IPS-NIHi7 (cell line): ENCODE data around the gene PTPRH.
A peak's percentile ranks its signal among the peaks of the same experiment; 100 is the strongest.

Experiments used
- DNase-seq: peaks from one replicate; pipeline ENCODE4 v3.0.0; 2012; ENCODE audit warnings: mixed read lengths; ENCODE audit errors: extremely low spot score

Gene PTPRH

GRCh38 chr19:55208880-55209692 is at the start of gene PTPRH:
Gene PTPRH (minus strand): TSS chr19:55209501. CDS start chr19:55209433, 68 bp downstream.
- DNase-seq = no peak

- no peak for DNase-seq
Observed at GRCh38 chr19:55258476-55258827, 49.2 kb upstream of the PTPRH start.

- DNase-seq = peak; percentile 41
Observed at GRCh38 chr19:55257461-55258420, 48.4 kb upstream of the PTPRH start.

GRCh38 chr19:55256562-55257460 is 47.5 kb upstream of the PTPRH start:
- DNase-seq = no peak

- DNase-seq = no peak
Observed at GRCh38 chr19:55255618-55256423, 46.5 kb upstream of the PTPRH start.

- DNase-seq = no peak
Observed at GRCh38 chr19:55254625-55254977, 45.3 kb upstream of the PTPRH start.

GRCh38 chr19:55253842-55254624 is 44.7 kb upstream of the PTPRH start:
- DNase-seq = no peak

- no peak for DNase-seq
Observed at GRCh38 chr19:55252760-55253663, 43.7 kb upstream of the PTPRH start.

GRCh38 chr19:55251341-55252081 is 42.2 kb upstream of the PTPRH start:
- DNase-seq = no peak

- DNase-seq = no peak
Observed at GRCh38 chr19:55250262-55251036, 41.1 kb upstream of the PTPRH start.

- no peak for DNase-seq
Observed at GRCh38 chr19:55249841-55250240, 40.5 kb upstream of the PTPRH start.

GRCh38 chr19:55248704-55249103 is 39.4 kb upstream of the PTPRH start:
- DNase-seq = no peak

- no peak for DNase-seq
Observed at GRCh38 chr19:55248166-55248675, 38.9 kb upstream of the PTPRH start.

GRCh38 chr19:55247621-55248099 is 38.4 kb upstream of the PTPRH start:
- no peak for DNase-seq

GRCh38 chr19:55246462-55247451 is 37.5 kb upstream of the PTPRH start:
- no peak for DNase-seq
